Heart left ventricle (tissue), 13 donors: ENCODE results near the gene NPAS2.

Source experiments
- CTCF ChIP-seq, 12 donors: fragments of 200-600 bp; sonication (generic) in 4 of 12; IDR thresholded peaks; one replicate each; pipeline versions ENCODE4 v1.5.0 to v1.8.0; 2018 to 2022; ENCODE audit warnings: antibody characterized with exemption in 12 of 12, mild to moderate bottlenecking in 5 of 12
- POLR2A ChIP-seq, 2 donors: fragments of 450-650 bp; IDR thresholded peaks; one replicate each; pipeline ENCODE4 v1.6.1; 2017; ENCODE audit warnings: antibody characterized with exemption in 2 of 2, mild to moderate bottlenecking in 2 of 2, moderate library complexity in 2 of 2
- donor health status: ischemic (EF 13 %, LVEDD 7.1; RV severe dilation, severe dysfunction).
- donor health status: DM: no; HTN: yes; CAD: no.
- donor health status: DM: no; HTN: no; CAD: no.
- donor health status: ischemic (EF 25% LVEDD 6.9; RV normal size, moderate dysfunction).
- donor health status: ischemic (EF 25% LVEDD 5.7; RV mildly dilated, moderate dysfunction).
- donor health status: ischemic (EF 35%, LVEDD 5.7; RV mildly dilated, moderate dysfunction).
- donor health status: nonischemic (EF 11% LVEDD 7.7; RV severe dilation, severe dysfunction).
- donor health status: DM: yes; HTN: yes; CAD: no.
- donor health status: PGD.
- donor health status: ischemic (EF 29% LVEDD 5.4; RV normal size, mild dysfunction).
- donor health status: nonischemic (EF 23%, LVEDD 6.1; RV moderate dilation, normal function).

GRCh38 chr2:100887713-100888495, 68.0 kb downstream of the NPAS2 start:
- no peak for TF ChIP-seq CTCF (IDR thresholded peaks at IDR 0.05)
- TF ChIP-seq POLR2A (IDR thresholded peaks at IDR 0.05), result no peak
